Activated CD4-positive, CD25-positive, alpha-beta regulatory T cell treated with anti-CD3 and anti-CD28 coated beads, Interleukin-2, amount 50 U/mL, for 72 hours (primary cell): ENCODE measurements around the gene SIGLEC12.

Source experiments
- DNase-seq: peaks from one replicate; pipeline ENCODE4 v3.0.0; 2021

The SIGLEC12 gene

DNA sequence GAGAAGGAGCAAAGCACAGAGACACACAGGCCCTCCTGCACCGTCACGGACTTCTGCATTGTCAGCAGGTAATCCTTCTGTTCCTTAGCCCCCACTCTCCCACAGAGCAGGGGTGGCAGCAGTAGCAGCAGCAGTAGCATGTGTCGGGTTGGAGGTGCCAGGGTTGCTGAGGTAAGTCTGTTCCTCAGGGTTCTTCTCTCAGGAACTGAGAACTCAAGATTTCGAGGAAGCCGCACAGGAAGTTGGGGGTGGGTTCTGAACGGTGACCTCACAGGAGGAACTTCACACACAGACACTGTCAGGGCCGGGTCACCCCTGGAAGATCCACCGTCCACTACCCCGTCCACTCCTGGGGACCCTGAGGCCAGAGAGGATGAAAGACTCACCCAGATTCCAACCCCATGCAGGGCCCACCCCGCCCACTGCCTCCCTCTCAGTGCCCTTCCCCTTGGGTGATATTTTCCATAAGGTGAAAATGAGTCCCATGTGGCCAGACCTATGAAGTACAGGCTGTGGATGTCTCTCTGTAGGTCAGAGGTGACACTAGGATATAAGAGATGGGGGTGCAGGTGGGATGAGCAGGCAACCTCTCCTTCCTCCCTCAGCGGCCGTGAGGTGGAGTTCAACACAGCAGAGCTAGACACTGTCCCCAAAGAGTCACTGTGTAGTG is at the start of gene SIGLEC12:
Gene SIGLEC12 (minus strand): TSS at position 207 of the 670 bp plus-strand sequence. CDS start 67 bp downstream, at position 140.
- DNase-seq = no peak

DNA sequence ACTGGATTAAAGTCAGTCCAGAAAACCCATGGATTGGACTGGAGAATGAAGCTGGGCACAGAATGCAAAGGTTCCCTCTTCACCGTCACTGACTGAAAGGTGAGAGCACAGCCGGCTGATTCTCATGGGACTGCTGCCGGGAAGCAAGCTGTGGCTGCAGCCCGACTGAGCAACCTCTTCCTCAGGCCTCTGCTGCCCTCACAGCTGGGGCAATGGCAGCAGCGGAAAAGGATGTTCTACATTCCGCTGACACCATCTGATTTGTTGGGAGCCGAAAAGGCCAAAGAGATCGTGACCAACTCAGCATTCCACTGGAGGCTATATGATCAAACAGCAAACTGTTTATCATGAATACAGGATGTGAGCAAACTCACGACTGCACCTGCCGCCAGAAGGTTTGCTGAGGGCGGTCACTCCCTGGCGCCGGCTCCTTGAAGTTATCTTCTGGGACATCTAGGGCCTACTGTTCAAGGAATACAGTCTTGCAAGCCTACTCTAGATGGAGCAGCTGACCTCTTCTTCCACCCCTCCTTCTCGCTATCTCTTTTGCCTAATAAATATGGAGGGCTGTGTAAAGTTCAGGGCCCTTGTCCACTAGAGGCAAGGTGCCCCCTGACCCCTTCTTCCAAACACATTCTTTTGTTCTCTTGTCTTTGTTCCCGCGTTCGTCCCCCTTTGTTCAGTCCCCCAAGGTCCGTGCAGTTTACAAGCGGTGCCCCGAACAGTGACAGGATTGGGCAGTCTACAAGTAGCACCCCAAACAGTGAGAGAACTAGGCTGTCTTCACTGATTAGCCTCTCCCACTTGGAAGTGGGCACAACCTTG is 49.5 kb upstream of the SIGLEC12 start:
- no peak for DNase-seq

- DNase-seq = no peak
Observed at GRCh38 chr19:51549533-51550324, 48.1 kb upstream of the SIGLEC12 start.

DNA sequence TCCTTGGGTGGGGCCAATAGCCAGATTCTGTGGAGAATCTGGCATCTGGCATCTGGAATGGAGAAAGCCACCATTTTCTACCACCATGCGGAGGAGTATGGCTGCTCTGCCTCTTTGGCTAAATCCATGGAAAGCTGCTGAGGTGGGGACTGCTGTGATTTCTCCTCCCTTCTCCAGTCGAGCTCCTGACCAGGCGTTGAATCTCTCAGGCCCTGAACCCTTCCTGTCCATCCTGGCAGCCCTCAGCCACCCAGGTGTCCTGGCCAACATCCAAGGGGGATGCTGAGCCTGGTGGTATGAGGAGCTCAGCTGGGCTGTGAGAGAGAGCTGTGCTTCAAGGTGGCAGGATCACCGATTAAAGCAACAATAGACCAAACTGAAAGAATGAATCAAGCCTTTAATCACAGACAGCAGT is 47.3 kb upstream of the SIGLEC12 start:
- no peak for DNase-seq

GRCh38 chr19:51548213-51548651 is 46.6 kb upstream of the SIGLEC12 start:
- no peak for DNase-seq

GRCh38 chr19:51547397-51548212 is 46.0 kb upstream of the SIGLEC12 start:
- no peak for DNase-seq

GRCh38 chr19:51546650-51547396 is 45.2 kb upstream of the SIGLEC12 start:
- no peak for DNase-seq

DNA sequence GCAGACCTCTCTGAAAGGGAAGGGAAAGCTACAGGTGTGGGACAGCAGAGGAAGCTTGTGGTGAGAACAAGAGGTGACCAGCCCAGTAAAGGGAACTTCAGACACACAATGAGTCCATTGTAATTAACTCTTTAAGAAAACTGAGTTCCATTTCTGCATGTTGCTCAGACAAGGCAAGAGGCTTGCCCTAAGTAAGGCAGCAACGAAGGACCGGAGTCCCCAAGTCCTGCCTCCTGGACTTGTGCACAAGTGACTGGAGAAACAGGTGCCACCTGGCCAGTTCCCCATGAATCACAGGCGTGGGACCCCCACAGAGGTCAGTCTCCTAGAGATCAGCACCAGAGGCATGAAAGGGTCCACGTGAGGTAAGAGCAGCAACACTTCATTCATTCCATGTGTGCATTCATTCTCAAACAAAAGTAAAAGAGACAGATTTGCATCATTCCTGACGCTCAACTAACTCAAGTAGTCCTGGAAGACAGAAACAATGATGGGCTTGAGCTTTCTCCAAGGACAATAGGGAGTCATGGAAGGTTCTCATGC is 44.6 kb upstream of the SIGLEC12 start:
- DNase-seq = no peak

DNA sequence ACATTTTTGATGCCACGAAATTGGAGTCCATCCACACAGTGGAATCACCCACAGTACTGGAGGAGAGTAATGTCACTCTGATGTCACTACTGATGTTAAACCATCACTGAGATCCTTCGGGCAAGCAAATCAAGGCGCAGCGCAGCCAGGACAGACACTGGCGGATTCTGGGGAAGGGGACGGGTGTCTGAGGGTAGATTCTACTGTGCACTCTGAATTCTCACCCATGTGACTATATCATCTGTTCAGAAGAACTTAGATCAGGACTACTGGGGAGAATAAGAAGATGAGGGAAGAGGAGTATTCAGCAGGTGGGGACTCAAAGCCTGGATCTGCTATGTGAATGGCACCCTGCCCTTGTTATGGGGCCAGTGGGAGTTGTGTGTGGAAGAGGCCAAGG is 42.4 kb upstream of the SIGLEC12 start:
- DNase-seq = no peak

DNA sequence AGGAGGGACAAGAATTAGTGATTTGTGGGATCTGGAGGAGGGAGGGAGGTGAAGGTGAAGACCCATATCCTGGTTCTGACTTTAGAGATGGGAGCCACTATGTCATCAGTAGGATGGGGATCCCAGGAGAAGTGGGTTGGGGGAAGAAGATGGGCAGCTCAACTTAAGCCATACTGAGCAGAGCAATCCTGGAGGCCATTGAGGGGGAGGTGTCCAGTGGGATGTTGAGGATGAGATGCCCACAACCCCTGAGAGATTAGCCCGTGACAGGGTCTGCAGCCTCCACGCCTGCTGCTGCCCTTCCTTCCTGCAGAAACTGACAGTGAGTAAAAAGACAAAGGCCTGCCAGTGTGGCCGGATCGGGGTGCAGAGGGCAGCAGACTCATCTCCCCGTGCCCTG is 41.1 kb upstream of the SIGLEC12 start:
- DNase-seq = no peak

DNA sequence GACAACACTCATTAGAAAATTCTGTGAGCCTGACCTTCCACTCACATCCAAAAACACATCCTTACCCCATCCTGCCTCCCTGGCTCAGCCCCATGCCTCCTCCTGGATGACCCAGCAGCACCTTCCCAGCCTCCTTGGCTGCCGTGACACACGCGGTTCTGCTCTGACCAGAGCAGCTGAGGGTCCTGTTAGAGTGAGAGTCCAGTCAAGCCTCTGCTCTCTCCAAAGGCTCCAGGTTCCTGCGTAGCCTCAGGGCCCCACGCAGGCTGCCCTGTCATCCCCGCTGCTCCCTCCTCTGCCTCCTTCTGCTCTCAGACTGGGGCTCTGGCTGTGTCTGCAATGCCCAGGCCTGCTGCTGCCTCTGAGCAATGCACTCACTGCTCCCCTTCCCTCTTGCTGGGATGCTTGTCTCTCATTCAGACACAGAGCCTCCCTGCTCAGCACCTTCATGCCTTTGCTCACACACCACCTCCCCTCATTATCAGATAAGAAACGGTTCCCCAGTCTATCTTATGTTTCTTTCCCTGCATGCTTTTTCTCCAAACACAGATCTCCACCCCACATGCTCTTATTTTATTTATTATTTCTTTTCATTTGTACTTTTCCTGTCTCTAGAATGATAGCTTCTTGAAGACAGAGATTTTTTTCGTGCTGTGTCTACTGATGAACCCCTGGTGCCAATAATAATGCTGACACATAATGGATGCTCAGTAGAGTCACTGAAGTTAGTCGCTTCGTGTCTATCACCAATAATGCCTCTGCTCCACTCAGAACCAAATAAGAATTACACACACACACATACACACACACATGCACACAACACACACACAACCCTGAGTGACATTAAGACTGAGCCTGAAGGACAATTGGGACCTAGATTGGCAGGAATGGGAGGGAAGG is 40.1 kb upstream of the SIGLEC12 start:
- no peak for DNase-seq

DNA sequence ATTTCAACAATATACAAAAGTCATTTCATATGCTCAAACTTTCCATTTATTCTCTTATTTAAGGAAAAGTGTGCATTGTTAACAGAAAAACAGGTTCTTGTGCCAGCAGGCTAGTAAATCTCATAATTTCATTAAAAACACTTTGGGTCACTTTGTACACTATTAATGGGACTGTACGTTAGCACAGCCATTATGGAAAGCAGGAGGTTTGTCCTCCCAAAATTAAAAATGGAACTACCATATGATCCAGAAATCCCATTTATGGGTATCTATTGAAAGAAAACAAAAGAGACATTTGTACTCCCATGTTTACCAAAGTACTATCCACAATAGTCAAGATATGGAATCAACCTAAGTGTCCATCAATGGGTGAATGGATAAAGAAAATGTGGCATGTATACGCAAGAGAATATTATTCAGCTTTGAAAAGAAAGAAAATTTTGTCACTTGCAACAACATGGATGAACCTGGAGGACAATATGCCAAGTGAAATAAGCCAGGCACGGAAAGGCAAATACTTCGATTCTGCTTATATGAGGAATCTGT is 38.3 kb upstream of the SIGLEC12 start:
- DNase-seq = no peak

- DNase-seq = no peak
Observed at GRCh38 chr19:51535535-51535934, 33.9 kb upstream of the SIGLEC12 start.

GRCh38 chr19:51531349-51532315 is 30.0 kb upstream of the SIGLEC12 start, which contains the start of gene SIGLEC6:
Gene SIGLEC6, minus strand, starts transcription at chr19:51531670. Its CDS starts 22 bp downstream, at chr19:51531648.
- DNase-seq = no peak

DNA sequence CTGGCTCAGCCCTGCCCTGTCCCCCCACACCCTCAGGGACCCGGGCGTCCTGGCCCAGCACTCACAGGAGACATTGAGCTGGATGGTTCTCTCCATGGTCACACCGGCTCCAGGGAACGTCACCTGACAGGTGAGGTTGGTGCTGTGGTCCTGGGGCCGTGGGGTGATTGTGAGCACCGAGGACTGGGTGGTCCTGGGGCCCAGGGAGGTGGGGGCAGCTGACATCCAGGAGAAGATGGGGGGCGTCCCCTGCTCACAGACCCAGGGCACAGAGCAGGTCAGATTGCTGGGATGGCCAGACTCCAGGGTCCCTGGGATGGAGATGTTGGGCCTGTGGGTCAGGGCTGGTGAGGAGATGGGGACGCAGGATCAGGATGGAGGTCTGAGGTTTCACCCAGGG is 29.0 kb upstream of the SIGLEC12 start:
- DNase-seq = no peak

GRCh38 chr19:51529301-51529700 is 27.7 kb upstream of the SIGLEC12 start:
- DNase-seq = no peak

DNA sequence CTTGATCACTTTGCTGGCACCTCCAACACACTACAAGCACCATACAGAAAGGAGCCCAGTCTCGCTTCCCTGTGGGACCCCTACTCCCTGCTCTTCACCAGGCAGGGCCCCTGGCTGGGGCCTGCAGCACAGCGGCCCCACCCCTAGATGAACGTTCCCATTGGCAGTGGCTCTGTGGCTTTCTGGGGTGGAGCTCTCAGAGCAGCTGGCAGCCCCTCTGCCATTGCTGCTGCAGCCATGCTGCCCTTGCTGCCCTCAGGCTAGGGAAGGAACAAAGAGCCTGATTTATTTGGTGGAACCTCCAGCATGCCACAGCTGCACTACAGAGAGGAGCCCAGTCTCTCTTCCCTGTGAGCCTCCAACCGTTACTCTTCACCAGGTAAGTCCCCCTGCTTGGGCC is 24.1 kb upstream of the SIGLEC12 start:
- DNase-seq = no peak

DNA sequence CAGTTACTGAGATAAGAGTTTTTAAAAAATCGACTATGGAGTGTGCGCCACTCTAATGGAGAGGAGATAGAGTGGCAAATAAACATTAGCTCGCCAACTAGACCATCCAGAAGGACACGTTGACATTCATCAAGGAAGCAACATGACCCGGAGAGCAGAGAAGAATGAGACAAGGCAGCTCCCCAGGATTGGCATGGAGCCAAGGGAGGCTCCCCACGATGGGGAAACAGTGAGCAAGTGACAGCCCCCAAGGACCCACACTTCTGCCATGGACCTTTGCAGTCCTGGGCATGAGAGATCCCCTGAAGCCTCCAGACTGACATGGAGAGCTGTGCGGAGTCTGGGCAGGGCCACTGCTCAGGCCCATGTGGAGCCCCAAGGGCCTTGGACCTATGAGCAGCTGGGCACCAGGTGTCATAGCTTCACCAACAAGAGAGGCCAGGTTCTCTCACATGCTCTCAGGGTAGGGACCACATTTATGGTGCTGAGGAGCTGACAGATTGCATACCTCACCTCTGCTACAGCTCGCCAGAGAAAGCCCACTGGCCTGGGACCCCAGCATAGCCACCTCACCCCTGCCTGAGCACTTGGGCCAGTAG is 23.2 kb upstream of the SIGLEC12 start:
- DNase-seq = no peak
